Caco-2 (cell line): ENCODE data around the gene CXADR. TPM values are rescaled to one million over a fixed set of nuclear protein-coding genes. Genes with fewer than 3 reads are reported as not detected.

ENCODE experiments used
- BruUV-seq: library from RNA; stranded (reverse); fragments of 400-500 nt; replicated peaks from 2 replicates; lab custom pipeline; 2021; lab: Mats Ljungman, UMichigan
- CTCF ChIA-PET: fragments of 300-600 bp; sonication (Branson Sonifier 250); formaldehyde crosslinking; loops from one replicate; lab custom pipeline; 2022; ENCODE audit warnings: antibody characterized with exemption; lab: Charles Lee
- POLR2A ChIA-PET: fragments of 300-600 bp; sonication (Branson Sonifier 250); formaldehyde crosslinking; loops from one replicate; lab custom pipeline; 2022; ENCODE audit warnings: antibody characterized with exemption; lab: Charles Lee
- DNase-seq, 2 experiments: peaks; one replicate each; pipeline versions ENCODE4 v3.0.0 to v3.0.0-alpha.2; 2020 to 2022
- H3K27me3 ChIP-seq: replicated peaks from 2 replicates; pipeline ENCODE4 v1.6.0; 2011; ENCODE audit warnings: low read length; ENCODE audit not compliant: control insufficient read depth, insufficient read depth
- H3K36me3 ChIP-seq: 2 replicates; pipeline ENCODE4 v1.5.1; 2011; ENCODE audit warnings: low read length; ENCODE audit not compliant: control insufficient read depth, insufficient read depth
- H3K4me1 ChIP-seq: fragments of 250-450 bp; sonication (Bioruptor Pico); 2 replicates; pipeline ENCODE4 v1.5.1; 2020; ENCODE audit warnings: mild to moderate bottlenecking
- H3K4me3 ChIP-seq: 2 replicates; pipeline ENCODE4 v1.5.1; 2011; ENCODE audit warnings: low read depth, mild to moderate bottlenecking, control low read depth, low read length
- H3K9me3 ChIP-seq: fragments of 250-450 bp; sonication (Bioruptor Pico); 2 replicates; pipeline ENCODE4 v1.5.1; 2020; ENCODE audit warnings: mild to moderate bottlenecking, moderate library complexity
- H3K27ac Mint-ChIP-seq: one replicate; pipeline ENCODE4 v1.8.0; 2022; ENCODE audit warnings: mixed read lengths; ENCODE audit not compliant: unreplicated experiment
- H3K27me3 Mint-ChIP-seq: one replicate; pipeline ENCODE4 v1.8.0; 2022; ENCODE audit warnings: mixed read lengths; ENCODE audit not compliant: insufficient read depth, unreplicated experiment
- H3K36me3 Mint-ChIP-seq: one replicate; pipeline ENCODE4 v1.8.0; 2022; ENCODE audit warnings: mild to moderate bottlenecking, mixed read lengths; ENCODE audit not compliant: insufficient read depth, unreplicated experiment
- H3K4me1 Mint-ChIP-seq: one replicate; pipeline ENCODE4 v1.8.0; 2022; ENCODE audit warnings: low read depth, mixed read lengths; ENCODE audit not compliant: unreplicated experiment
- H3K4me3 Mint-ChIP-seq: one replicate; pipeline ENCODE4 v1.8.0; 2022; ENCODE audit warnings: mild to moderate bottlenecking, moderate library complexity, mixed read lengths; ENCODE audit not compliant: unreplicated experiment
- H3K9me3 Mint-ChIP-seq: one replicate; pipeline ENCODE4 v1.8.0; 2022; ENCODE audit warnings: mixed read lengths; ENCODE audit not compliant: unreplicated experiment
- intact Hi-C: fragments of 100-400 bp; cut with micrococcal nuclease; formaldehyde crosslinking; loops from one replicate; pipeline ENCODE4 v1.10.0; 2022; ENCODE audit not compliant: unreplicated experiment
- total RNA-seq: library from RNA; stranded (reverse); gene quantifications from 2 replicates; pipeline ENCODE4 v1.2.3, GENCODE V29; 2022
- TF ChIP-seq, protein P1 (sequence below), 2 experiments: fragments of 200-600 bp in 1 of 2; IDR thresholded peaks; 1 replicate in 1 of 2; 2 replicates in 1 of 2; pipeline versions ENCODE4 v1.5.1 to v1.8.0; 2011 to 2022; ENCODE audit warnings: antibody characterized with exemption in 1 of 2, control low read depth in 1 of 2, inconsistent platforms in 1 of 2, low read depth in 1 of 2, low read length in 1 of 2, mild to moderate bottlenecking in 1 of 2, moderate library complexity in 1 of 2; ENCODE audit not compliant: insufficient read depth in 1 of 2, severe bottlenecking in 1 of 2, unreplicated experiment in 1 of 2

The CXADR gene
- total RNA-seq, 1 experiment from 2014 or later = 102 TPM

DNA sequence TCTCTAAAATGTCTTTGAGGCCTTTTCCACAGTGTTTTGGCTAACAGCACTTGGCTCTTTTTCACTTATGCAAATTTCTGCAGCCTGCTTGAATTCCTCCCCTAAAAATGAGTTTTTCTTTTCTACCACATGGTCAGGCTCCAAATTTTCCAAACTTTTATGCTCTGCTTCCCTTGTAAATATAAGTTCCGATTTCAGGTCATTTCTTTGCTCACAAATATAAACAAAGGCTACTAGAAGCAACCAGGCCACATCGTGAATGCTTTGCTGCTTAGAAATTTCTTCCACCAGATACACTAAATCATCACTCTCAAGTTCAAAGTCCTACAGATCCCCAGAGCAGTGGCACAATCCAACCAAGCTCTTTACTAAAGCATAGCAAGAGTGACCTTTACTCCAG lies 128.0 kb downstream of the CXADR start:
- CTCF ChIA-PET = no interaction called here
- H3K4me1 ChIP-seq = no peaks in the 10 kb centered on the region
- no peak for DNase-seq
- no peak overlapping the region for H3K27ac Mint-ChIP-seq
- no peaks in the 10 kb centered on the region for H3K4me1 Mint-ChIP-seq
- no peaks in the 10 kb centered on the region for H3K27me3 Mint-ChIP-seq
- POLR2A ChIA-PET = no interaction called here
- TF ChIP-seq, protein P1, sequence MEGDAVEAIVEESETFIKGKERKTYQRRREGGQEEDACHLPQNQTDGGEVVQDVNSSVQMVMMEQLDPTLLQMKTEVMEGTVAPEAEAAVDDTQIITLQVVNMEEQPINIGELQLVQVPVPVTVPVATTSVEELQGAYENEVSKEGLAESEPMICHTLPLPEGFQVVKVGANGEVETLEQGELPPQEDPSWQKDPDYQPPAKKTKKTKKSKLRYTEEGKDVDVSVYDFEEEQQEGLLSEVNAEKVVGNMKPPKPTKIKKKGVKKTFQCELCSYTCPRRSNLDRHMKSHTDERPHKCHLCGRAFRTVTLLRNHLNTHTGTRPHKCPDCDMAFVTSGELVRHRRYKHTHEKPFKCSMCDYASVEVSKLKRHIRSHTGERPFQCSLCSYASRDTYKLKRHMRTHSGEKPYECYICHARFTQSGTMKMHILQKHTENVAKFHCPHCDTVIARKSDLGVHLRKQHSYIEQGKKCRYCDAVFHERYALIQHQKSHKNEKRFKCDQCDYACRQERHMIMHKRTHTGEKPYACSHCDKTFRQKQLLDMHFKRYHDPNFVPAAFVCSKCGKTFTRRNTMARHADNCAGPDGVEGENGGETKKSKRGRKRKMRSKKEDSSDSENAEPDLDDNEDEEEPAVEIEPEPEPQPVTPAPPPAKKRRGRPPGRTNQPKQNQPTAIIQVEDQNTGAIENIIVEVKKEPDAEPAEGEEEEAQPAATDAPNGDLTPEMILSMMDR (IDR thresholded peaks at IDR 0.05; ENCODE audit: insufficient read depth in 1 of 2, low read depth in 1 of 2, low read length in 1 of 2, severe bottlenecking in 1 of 2, unreplicated experiment in 1 of 2) = no peak
- no TSS peak for BruUV-seq
- intact Hi-C loops = no loop called here
- H3K9me3 ChIP-seq = no peaks in the 10 kb centered on the region
- no peak overlapping the region for H3K4me3 ChIP-seq
- no peaks in the 10 kb centered on the region for H3K36me3 Mint-ChIP-seq
- no peaks in the 10 kb centered on the region for H3K9me3 Mint-ChIP-seq
- H3K27me3 ChIP-seq = no peaks in the 10 kb centered on the region
- H3K36me3 ChIP-seq = no peaks in the 10 kb centered on the region
- no peak overlapping the region for H3K4me3 Mint-ChIP-seq

Other genes starting within 250 kb of the CXADR start
- gene BTG3, start 99.9 kb downstream of the CXADR start, total RNA-seq = 28.0 and 32.3 TPM in 2 replicates